ENCODE measurements around the gene TRIM27.
"Not testable (repeated sequence)": the region's sequence is repeated elsewhere in the genome, so short reads cannot be mapped to it uniquely, and the experiment has no call there.

The TRIM27 gene, protein sequence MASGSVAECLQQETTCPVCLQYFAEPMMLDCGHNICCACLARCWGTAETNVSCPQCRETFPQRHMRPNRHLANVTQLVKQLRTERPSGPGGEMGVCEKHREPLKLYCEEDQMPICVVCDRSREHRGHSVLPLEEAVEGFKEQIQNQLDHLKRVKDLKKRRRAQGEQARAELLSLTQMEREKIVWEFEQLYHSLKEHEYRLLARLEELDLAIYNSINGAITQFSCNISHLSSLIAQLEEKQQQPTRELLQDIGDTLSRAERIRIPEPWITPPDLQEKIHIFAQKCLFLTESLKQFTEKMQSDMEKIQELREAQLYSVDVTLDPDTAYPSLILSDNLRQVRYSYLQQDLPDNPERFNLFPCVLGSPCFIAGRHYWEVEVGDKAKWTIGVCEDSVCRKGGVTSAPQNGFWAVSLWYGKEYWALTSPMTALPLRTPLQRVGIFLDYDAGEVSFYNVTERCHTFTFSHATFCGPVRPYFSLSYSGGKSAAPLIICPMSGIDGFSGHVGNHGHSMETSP

DNA sequence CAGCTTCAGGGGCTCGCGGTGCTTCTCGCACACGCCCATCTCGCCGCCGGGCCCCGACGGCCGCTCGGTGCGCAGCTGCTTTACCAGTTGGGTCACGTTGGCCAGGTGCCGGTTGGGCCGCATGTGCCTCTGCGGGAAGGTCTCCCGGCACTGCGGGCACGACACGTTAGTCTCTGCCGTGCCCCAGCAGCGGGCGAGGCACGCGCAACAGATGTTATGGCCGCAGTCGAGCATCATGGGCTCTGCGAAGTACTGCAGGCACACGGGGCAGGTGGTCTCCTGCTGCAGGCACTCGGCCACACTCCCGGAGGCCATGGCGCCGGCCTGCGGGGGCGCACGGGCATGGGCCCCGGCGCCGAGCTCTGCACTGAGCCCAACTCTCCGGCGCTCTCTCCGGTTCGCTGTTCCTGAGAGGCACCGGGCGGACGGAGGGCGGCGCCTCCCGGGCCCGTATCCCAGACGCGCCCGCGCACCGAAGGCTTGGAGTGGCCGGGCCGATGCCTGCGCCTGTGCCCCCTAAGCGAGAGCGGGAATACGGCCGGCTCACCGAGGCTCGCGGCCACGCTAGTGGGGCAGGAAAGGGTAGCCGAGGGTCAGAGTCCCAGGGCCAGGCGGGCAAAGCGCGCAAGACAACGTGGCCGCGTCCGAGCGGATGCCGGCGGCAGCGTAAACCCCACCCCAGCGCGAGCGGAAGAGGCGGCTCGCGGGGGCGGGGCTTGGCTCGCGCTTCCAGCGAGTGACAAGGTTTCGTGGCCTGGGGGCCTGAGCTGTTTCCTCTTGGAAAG, at the start of gene TRIM27:
Gene TRIM27 (minus strand): TSS at position 668 of the 785 bp plus-strand sequence. CDS start 353 bp downstream, at position 315.
- peak in 1 of 2 donors; percentile 70 for DNase-seq (ENCODE audit: low read depth in 2 of 2)

DNA sequence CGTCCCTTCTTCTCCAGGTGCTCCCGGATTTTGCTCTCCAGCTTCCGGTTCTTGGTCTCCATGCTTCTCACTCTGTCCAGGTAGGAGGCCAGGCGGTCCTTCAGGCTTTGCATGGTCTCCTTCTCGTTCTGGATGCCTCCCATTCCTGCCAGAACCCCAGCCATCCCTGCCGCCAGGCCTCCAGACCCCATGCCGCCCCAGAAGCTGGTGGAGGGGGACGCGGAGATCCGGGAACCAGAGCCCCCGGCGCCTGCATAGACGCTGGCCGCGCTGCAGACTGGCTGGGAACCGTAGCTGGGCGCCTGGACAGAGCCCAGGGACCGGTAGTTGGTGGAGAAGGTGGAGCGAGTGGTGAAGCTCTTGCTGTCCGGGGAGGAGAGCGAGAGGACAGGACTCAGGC, 46.3 kb upstream of the TRIM27 start:
- DNase-seq (ENCODE audit: low read depth in 2 of 2), result not testable (repeated sequence)

DNA sequence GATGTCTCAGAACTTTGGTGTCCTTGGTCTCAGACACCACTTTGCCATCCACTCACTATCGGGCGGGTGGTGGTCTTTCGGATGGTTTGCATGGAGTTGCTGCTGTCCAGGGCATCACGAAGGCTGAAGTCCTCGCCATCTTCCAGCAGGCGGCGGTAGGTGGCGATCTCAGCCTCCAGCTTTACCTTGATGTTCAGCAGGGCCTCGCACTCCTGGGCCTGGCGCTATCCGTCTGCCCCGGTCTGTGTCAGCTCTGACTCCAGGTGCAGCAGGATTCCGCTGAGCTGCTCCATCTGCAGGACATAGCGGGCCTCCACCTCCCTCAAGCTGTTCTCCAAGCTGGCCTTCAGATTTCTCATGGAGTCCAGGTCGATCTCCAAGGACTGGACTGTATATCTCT, 45.3 kb upstream of the TRIM27 start:
- DNase-seq (ENCODE audit: low read depth in 2 of 2), result no peak

DNA sequence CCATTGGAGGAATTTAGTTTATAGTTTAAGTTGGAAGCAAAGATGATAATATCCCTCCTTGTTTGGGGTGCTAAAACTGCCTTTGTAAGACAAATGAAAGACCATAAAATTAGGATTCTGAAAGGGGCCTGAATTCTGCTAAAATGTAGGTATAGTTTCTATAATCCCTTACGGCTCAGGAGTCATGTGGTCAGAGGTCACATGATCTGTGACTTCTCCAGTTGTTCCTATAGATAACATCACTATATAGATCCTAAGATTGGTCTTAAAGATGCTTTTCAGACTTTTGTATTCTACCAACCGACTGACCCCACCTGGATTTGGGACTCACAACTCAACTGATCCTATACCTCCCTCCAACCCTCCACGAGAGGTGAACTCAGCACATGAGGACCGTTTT, 44.7 kb upstream of the TRIM27 start:
- no peak for DNase-seq (ENCODE audit: low read depth in 2 of 2)

DNA sequence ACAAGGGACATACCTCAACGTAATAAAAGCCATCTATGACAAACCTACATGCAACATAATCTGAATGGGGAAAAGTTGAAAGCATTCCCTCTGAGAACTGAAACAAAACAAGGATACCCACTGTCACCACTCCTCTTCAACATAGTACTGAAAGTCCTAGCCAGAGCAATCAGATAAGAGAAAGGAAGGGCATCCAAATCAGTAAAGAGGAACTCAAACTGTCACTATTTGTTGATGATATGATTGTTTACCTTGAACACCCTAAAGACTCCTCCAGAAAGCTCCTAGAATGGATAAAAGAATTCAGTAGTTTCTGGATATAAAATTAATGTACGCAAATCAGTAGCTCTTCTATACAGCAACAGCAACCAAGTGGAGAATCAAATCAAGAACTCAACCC, 41.9 kb upstream of the TRIM27 start:
- DNase-seq (ENCODE audit: low read depth in 2 of 2), result no peak

DNA sequence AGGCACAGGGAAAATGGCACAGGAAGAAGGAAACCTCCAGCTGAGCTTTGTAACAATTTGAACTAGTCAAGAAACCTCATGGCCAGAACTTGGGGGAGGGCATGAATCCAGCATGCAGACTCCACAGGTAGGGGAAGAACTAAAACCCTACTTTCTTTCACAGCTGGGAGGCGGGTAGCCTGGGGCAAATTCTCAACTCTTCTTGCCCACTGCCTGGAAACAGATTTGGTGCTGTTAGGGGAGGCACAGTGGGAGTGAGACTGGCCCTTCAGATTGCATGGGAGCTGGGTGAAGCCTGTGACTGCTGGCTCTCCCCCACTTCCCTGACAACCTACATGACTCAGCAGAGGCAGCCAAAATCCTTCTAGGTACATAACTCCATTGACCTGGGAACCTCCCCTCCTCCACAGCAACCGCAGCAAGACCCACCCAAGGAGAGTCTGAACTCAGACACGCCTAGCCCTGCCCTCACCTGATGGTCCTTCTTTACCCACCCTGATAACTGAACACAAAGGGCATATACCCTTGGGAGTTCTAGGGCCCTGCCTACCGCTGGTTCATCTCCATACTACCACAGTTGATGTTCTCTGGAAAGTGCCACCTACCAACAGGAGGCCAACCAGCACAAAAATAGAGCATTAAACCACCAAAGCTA, 37.2 kb upstream of the TRIM27 start:
- no peak for DNase-seq (ENCODE audit: low read depth in 2 of 2)

DNA sequence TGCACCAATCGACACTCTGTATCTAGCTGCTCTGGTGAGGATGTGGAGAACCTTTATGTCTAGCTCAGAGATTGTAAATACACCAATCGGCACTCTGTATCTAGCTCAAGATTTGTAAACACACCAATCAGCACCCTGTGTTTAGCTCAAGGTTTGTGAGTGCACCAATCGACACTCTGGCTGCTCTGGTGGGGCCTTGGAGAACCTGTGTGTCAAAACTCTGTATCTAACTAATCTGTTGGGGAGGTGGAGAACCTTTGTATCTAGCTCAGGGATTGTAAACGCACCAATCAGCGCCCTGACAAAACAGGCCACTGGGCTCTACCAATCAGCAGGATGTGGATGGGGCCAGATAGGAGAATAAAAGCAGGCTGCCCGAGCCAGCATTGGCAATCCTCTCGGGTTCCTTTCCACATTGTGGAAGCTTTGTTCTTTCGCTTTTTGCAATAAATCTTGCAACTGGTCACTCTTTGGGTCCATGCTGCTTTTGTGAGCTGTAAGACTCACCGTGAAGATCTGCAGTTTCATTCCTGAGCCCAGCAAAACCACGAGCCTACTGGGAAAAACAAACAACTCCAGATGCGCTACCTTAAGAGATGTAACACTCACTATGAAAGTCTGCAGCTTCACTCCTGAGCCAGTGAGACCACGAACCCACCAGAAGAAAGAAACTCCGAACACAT, 34.9 kb upstream of the TRIM27 start:
- DNase-seq (ENCODE audit: low read depth in 2 of 2), result not testable (repeated sequence)

DNA sequence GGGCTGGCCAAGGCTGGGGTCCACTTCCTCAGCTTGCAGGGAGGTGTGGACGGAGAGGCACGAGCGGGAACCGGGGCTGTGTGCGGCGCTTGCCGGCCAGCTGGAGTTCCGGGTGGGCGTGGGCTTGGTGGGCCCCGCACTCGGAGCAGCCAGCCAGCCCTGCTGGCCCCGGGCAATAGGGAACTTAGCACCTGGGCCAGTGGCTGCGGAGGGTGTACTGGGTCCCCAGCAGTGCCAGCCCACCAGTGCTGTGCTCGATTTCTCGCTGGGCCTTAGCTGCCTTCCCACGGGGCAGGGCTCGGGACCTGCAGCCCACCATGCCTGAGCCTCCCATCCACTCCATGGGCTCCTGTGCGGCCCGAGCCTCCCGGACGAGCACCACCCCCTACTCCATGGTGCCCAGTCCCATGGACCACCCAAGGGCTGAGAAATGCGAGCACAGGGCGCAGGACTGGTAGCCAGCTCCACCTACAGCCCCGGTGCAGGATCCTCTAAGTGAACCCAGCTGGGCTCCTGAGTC, 34.1 kb upstream of the TRIM27 start:
- DNase-seq (ENCODE audit: low read depth in 2 of 2), result not testable (repeated sequence)

DNA sequence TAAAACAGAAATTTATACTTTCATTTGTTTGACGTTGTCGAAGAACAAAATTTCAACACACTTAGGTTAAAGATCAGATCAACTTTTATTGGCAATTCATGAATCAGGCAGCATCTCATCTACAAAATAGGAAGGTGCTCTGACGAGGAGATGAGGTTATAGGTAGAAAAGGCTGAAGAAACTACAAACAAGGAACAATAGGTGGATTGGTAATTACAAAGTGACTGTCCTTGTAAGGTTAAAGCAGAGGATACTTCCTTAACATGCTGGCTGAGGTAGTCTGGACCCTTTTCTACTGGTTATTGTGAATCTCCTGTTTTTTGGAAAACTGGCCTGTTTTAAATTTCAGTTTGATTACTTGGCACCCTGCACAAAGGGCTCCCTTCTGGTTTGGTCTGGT, 32.5 kb upstream of the TRIM27 start:
- no peak for DNase-seq (ENCODE audit: low read depth in 2 of 2)

DNA sequence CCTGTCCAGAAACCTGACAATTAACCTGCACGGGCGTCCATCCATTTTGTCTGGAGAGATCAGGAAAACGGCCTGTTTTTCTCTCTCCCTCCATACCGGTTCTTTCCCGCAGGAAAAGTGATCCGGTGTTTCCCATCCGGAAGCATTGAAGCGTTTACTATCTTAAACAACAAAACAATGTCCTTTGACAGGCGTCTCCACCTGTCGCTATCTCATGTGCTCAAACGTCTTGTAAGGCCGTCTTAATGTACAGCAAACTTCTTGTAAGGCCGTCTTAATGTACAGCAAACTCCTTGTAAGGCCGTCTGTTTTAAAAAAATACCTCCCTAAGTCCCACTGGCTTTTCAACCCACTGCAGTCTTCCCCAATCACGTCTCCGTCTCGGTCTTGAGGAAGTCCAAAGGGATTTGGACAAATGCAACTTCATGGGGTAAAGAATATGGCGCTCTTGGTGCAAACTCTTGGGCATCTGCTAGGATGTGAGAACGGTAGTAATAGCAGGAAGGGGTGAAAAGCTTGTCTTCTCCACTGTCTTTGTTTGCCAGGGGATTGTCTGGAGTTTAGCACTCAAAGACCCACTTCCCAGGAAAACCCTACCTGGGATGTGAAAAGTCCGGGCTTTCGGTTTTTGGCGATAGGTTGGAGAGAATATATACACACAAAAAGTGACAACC, 29.9 kb upstream of the TRIM27 start:
- DNase-seq (ENCODE audit: low read depth in 2 of 2), result no peak

DNA sequence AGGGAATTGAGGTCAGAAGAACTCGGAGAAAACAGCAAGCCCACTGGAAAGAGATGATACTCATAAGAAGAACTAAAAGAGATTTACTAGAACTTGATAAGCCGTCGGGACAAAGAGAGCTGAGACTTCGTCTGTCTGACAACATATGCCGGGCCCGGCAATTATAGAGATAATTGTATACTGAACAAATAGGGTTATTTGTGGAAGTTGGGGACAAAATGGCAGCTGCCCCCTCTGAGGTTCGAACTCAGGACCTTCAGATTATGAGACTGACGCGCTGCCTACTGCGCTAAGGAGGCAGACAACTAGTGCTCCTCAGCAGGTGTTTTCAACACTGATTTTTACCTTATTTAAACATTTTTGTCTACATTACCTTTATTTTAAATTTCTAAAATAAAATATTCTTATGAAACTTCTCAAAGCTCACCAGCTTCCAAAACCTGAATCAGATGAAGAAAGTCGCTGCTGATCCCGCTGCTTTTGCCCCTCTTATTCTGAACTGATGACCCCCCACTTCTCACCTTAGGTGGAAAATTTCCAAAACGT, 29.3 kb upstream of the TRIM27 start:
- DNase-seq (ENCODE audit: low read depth in 2 of 2), result peak in 1 of 2 donors; percentile 46

DNA sequence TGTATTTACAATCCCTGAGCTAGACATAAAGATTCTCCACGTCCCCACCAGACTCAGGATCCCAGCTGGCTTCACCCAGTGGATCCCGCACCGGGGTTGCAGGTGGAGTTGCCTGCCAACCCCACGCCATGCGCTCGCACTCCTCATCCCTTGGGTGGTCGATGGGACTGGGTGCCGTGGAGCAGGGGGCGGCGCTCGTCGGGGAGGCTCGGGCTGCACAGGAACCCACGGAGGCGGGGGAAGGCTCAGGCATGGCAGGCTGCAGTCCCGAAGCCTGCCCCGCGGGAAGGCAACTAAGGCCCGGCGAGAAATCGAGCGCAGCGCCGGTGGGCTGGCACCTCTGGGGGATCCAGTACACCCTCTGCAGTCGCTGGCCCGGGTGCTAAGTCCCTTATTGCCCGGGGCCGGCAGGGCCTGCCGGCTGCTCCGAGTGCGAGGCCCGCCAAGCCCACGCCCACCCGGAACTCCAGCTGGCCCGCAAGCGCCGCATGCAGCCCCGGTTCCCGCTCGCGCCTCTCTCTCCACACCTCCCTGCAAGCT, 25.9 kb upstream of the TRIM27 start:
- DNase-seq (ENCODE audit: low read depth in 2 of 2), result not testable (repeated sequence)

DNA sequence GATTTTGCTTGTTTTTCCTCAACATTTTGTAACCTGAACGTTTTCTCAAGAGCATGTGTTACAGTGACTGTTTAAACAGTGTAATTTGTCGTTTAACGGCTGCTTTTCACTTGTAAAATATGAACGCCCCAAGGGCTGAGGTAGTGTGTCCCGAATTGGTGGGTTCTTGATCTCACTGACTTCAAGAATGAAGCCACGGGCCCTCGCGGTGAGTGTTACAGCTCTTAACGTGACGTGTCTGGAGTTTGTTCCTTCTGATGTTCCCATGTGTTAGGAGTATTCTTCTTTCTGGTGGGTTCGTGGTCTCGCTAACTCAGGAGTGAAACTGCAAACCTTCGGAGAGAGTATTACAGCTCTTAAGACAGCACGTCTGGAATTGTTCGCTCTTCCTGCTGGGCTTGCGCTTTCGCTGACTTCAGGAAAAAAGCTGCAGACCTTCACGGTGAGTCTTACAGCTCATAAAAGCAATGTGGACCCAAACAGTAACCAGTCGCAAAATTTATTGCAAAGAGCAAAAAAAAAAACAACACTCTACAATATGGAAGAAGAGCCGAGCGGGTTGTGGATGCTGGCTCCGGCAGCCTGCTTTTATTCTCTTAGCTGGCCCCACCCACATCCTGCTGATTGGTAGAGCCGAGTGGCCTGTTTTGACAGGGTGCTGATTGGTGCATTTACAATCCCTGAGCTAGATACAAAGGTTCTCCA, 25.1 kb upstream of the TRIM27 start:
- DNase-seq (ENCODE audit: low read depth in 2 of 2), result no peak

DNA sequence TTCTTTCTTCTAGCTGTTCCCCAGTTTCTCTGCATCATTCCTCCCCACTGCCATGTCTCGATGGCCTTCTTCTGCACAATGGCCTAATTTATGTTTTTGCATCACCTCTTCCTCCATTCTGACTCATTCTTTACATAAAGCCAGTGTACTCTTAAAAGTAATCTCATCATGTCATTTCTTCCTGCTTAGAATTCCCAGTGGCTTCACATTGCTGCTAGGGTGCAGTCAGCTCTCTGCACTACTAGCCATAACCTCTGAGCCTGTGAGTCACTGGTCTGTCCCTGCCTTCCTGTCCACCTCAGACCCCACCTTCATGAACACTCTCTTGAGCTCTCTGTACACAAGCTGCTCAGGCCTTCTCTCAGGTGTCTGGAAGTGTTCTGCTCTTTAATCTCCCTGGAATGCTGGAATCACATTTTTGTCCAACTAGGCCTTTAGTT, 24.1 kb upstream of the TRIM27 start:
- no peak for DNase-seq (ENCODE audit: low read depth in 2 of 2)

DNA sequence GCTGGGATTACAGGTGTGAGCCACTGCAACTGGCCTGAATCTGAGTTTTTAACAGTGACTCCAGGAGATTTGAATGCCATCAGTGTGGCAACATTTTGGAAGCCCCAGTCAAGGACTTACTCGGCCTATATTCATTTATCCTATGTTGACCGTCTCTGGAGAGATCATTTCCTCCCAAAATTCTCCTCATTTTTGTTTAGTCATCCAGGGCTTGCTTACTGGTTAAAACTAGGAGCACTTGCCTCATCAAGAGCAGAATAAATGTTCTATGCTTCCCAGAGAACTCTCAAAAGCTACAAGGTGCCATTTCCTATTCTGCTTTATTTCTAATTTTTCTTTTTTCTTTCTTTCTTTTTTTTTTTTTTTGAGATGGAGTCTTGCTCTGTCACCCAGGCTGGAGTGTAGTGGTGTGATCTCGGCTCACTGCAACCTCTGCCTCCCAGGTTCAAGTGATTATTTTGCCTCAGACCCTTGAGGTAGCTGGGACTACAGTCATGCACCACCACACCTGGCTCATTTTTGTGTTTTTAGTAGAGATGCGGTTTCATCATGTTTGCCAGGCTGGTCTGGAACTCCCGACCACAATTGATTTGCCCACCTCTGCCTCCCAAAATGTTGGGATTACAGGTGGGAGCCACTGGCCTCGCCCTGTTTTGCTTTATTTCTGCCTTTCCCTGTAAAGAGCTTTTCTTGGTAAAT, 23.4 kb upstream of the TRIM27 start:
- DNase-seq (ENCODE audit: low read depth in 2 of 2), result no peak

DNA sequence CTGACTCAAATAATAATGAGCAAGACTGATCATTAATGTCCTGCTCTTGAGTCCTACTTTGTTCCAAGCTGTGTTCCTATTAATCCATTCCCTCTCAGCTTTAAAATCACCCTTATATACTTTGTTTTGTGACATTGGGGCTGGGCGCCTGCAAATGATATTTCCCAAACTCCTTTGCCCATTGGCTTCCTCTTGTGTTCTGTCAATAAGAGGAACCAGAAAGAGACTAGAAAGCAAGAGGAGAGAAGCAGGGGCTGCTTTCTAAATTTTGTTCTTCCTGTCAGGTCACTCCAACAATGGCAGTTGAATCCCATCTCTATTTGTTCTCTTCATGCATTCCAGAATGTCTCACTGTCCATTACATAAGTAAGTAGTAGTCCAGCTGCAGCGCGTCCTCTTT, 21.6 kb upstream of the TRIM27 start:
- no peak for DNase-seq (ENCODE audit: low read depth in 2 of 2)

DNA sequence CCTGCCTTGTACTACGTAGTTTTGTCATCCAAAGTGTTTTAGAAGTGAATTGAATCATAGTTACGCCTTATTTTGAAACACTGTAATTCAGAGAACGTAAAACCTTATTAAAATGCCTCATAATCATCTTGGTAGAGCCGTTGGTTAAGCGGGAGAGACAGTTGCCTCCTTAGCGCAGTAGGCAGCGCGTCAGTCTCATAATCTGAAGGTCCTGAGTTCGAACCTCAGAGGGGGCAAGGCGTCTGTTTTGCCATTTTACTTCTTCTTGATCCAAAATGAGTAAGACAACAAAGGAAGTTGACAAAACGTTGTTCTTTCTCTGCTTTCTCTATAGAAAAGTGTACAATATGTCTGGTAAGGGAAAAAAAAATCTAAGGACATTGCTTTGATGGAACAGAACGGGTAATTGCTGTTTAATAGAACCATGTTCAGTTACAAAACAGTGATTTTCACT, 20.7 kb upstream of the TRIM27 start:
- no peak for DNase-seq (ENCODE audit: low read depth in 2 of 2)

DNA sequence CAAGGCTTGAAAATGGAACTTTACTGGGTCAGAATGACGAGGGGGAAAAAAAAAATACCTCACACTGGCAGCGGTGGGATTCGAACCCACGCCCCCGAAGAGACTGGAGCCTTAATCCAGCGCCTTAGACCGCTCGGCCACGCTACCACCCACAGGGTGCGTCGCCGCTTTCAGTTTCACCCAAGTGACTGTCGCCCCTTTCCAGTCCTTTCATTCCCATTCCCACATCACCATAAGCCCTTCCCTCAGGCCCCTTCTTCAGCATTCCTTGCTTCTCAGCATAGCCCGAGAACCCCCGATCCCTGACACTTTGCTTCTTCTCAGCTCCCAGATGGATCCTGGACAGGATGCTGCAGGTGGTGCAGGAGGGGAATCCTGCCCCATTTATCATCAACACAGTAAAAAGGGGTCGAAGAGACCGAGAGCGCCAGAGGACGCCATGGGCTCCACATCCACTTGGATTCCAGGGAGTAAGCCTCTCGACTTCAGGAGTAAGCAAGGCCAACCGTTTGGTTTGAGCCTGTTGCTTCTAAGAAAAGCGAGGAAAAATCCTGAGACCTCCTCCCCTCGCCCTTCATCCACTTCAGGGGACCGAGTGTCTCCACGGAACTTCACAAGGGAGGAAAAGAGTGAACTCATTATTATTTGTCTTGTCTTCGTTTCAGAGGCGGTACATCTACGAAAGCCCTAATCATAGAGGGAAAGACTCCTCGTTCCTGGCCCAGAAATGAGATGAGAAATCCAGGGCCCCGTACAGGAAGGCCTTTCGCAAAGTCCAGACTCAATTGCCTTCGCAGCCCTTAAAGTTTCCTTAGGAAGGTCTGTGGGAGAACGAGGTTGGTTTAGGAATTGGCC, 20.0 kb upstream of the TRIM27 start:
- DNase-seq (ENCODE audit: low read depth in 2 of 2), result no peak

Measured in stimulated activated CD4-positive, alpha-beta T cell treated with anti-CD3 and anti-CD28 coated beads, Interleukin-1b, Interleukin-23, amount 100 ng/mL, for 1 hour (primary cell).